ENCODE results near the gene FGD4.

FGD4 gene

GRCh38 chr12:32606443-32606842 is 207.1 kb downstream of the FGD4 start:
- no peak for DNase-seq (ENCODE audit: low read depth)

- no peak for DNase-seq (ENCODE audit: low read depth)
Observed at GRCh38 chr12:32609966-32610365, 210.6 kb downstream of the FGD4 start.

- DNase-seq (ENCODE audit: low read depth): no peak
Observed at GRCh38 chr12:32611986-32612385, 212.6 kb downstream of the FGD4 start.

- no peak for DNase-seq (ENCODE audit: low read depth)
Observed at GRCh38 chr12:32612658-32613614, 213.6 kb downstream of the FGD4 start.

GRCh38 chr12:32615441-32615840 is 216.1 kb downstream of the FGD4 start:
- DNase-seq (ENCODE audit: low read depth): no peak

GRCh38 chr12:32617534-32617933 is 218.2 kb downstream of the FGD4 start:
- no peak for DNase-seq (ENCODE audit: low read depth)

- DNase-seq (ENCODE audit: low read depth): no peak
Observed at GRCh38 chr12:32618115-32618514, 218.8 kb downstream of the FGD4 start.

- no peak for DNase-seq (ENCODE audit: low read depth)
Observed at GRCh38 chr12:32627976-32628375, 228.6 kb downstream of the FGD4 start.

- no peak for DNase-seq (ENCODE audit: low read depth)
Observed at GRCh38 chr12:32641287-32641901, 242.0 kb downstream of the FGD4 start.

GRCh38 chr12:32644431-32644830 is 245.1 kb downstream of the FGD4 start:
- no peak for DNase-seq (ENCODE audit: low read depth)

- DNase-seq (ENCODE audit: low read depth): no peak
Observed at GRCh38 chr12:32647275-32647674, 247.9 kb downstream of the FGD4 start.

- no peak for DNase-seq (ENCODE audit: low read depth)
Observed at GRCh38 chr12:32650508-32650907, 251.2 kb downstream of the FGD4 start.

GRCh38 chr12:32651151-32651955 is 252.0 kb downstream of the FGD4 start:
- no peak for DNase-seq (ENCODE audit: low read depth)

GRCh38 chr12:32651956-32652210 is 252.5 kb downstream of the FGD4 start:
- no peak for DNase-seq (ENCODE audit: low read depth)

GRCh38 chr12:32659908-32660440 is 260.6 kb downstream of the FGD4 start:
- DNase-seq (ENCODE audit: low read depth): no peak

GRCh38 chr12:32661706-32662105 is 262.3 kb downstream of the FGD4 start:
- DNase-seq (ENCODE audit: low read depth): no peak

GRCh38 chr12:32662665-32663064 is 263.3 kb downstream of the FGD4 start:
- no peak for DNase-seq (ENCODE audit: low read depth)

- DNase-seq (ENCODE audit: low read depth): no peak
Observed at GRCh38 chr12:32666018-32666417, 266.7 kb downstream of the FGD4 start.

- no peak for DNase-seq (ENCODE audit: low read depth)
Observed at GRCh38 chr12:32669584-32669983, 270.2 kb downstream of the FGD4 start.

GRCh38 chr12:32671930-32672780 is 272.8 kb downstream of the FGD4 start:
- peak; percentile 80 for DNase-seq (ENCODE audit: low read depth)

GRCh38 chr12:32679091-32679919 is 279.9 kb downstream of the FGD4 start, which contains the start of gene DNM1L:
Gene DNM1L (plus strand): TSS chr12:32679301. CDS start chr12:32679364, 63 bp downstream.
- DNase-seq (ENCODE audit: low read depth): peak; percentile 67
